HTR-8/SVneo (cell line): ENCODE results near the gene MAD1L1.

Experiments
- DNase-seq: peaks from one replicate; pipeline ENCODE4 v3.0.0; 2011; ENCODE audit warnings: low spot score, mixed read lengths; ENCODE audit not compliant: insufficient read length
- FAIRE-seq: peaks from 2 replicates; lab custom pipeline; 2011; peaks lifted over from hg19 to GRCh38; lab: Jason Lieb, UNC

Gene MAD1L1

DNA sequence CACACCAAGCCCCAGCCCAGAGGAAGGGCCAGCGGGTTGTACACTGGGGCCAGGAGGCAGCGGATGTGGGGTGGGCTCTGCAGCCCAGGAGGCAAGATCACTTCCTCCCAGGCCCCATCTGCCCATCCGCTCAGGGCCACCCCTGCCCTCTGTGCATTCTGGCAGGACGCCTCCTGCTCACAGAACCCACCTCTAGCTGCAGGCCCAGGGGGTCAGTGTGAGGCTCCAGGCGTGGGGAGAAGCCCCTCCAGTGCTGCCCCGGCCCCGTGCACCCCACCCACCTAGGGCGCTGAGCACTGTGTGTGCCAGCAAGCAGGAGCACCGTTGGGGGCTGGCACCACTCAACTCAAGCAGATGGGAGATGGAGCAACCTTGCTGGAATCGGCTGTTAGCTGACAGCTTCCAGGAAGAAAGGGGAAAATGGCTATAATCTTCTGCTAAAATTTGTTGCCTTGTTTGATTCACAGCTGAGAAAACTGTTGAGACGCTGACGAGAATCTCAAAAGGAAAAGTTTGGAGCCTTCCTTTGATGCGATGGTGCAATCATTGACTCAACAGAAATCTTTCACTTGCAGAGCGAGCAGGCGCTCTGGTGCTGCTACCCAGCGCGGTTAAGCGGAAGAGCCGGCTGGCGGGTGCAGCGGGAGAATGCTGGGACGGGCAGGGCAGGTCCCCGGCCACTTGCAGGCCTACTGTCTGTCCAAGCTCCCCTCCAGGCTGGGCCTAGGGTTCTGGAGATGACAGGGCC lies 286.5 kb downstream of the MAD1L1 start:
- no peak for FAIRE-seq
- DNase-seq, result no peak

DNA sequence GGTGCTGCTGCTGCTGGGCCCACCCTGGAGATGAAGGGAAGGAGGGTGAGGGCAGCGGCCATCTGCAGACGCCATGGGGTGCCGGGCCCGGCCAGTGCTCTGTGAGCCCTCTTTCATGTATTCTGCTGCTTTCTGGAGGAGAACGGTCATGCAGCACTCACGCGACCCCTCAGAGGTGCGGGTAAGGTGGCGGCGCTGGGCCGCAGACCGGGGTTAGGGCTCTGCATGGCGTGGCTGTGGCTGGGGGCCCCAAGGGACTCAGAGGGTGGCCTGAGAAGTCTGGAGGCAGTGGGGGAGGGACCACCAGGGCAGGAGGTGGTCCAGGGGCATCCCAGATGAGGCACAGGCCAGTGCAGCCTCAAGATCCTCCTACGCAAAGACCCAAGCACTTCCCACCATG lies 287.2 kb downstream of the MAD1L1 start:
- no peak for DNase-seq
- no peak for FAIRE-seq

GRCh38 chr7:1944619-1945210 lies 288.0 kb downstream of the MAD1L1 start:
- no peak for FAIRE-seq
- DNase-seq, result no peak

DNA sequence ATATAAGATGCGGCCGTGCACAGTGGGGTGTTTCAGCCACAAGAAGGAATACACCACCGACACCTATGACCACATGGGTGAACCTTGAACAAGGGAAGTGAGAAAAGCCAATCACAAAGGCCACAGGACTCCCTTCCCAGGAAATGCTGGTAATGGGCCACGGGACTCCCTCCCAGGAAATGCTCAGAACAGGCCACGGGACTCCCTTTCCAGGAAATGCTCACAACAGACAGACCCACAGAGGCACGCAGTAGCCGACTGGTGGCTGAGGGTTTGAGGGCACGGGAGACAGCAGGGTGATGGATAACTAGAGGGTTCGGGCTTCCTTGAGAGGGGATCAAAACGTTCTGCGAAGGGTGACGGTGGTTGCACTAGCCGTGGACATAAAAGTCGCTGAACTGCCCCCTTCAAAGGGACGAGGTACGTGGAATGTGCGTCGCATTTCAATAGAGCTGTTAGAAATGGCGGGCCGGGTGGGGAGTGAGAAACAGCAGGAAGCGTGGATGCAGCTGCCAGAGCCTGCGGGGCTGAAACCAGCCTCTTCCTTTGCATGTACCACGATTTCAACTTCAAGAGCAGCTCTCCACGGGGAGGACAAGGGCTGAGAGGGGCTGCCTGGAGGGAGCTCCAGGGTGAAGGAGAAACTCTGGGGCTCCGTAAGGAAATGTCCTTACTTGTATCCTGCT lies 288.7 kb downstream of the MAD1L1 start:
- no peak for FAIRE-seq
- DNase-seq, result no peak

GRCh38 chr7:1943326-1943725 lies 289.4 kb downstream of the MAD1L1 start:
- FAIRE-seq, result no peak
- DNase-seq, result no peak

- no peak for FAIRE-seq
- no peak for DNase-seq
Observed at GRCh38 chr7:1942941-1943289, 289.8 kb downstream of the MAD1L1 start.

DNA sequence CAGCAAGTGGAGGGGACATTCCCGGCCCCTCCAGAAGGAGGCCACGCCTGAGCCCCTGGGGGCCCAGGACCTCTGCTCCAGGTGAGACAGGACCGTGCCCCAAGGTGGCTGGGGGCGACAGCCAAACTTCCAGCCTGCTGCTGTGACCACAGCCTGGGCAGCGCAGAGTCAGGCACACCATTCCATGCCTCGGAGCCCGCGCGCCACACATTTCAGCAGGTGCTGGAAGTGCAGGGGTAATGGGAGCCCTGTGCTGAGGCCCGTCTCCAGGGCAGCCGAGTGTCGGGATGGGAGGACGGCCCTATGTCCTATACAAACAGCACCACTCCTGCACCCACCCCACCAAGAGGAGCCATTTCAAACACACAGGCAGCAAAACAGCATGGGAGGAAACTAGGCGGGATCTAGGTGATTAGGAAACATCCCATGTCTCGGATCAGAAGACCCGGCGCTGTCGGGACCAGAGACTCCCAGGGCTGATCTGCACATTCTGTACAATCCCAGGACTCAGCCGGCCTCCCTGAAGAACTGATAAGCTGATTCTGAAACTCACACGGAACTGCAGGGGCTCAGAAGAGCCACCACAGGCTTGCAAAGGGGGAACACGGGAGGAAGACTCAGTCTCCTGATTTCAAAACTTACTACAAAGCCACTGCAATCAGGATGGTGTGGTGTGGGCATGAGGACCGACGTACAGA lies 290.4 kb downstream of the MAD1L1 start:
- no peak for DNase-seq
- FAIRE-seq, result peak; percentile 13

DNA sequence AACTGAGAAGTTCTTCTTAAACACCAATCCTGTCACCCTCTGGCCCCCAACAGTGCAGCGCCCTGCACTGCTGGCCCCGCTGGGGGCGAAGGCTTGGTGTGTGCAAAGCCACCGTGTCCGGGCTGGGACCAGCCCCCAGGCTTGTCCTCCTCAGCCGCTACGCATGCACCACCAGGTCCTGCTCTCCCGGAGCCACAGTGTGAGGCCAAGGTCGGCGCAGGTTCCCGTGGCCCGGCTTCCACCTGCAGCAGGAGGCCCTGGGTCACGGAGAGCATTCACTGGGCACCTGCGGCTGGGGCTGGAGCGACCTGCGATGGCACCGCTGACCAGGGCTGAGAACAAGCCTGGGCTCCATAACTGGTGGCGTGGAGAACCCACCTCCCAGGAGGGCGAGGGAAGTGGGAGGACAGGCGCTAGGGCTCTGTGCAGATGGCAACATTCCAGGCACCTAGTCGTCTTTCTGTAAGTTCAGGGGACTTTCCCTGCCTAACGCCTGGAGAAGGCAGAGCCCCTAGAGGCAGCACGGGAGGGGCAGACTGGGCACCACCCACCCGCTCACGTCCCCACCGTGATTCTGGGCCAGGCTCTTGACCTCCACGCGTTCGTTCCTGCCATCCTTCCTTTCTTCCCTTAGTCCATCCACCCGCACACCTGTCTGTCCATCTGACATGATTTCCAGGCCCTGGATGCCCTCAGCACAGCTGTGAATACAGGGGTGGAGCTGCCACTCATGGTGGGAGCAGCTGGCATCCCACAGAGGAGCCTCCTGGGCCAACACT lies 291.1 kb downstream of the MAD1L1 start:
- FAIRE-seq (no peak), DNase-seq (no peak)

- no peak for FAIRE-seq
- DNase-seq, result no peak
Observed at GRCh38 chr7:1940863-1941262, 291.9 kb downstream of the MAD1L1 start.

- DNase-seq (no peak), FAIRE-seq (no peak)
Observed at GRCh38 chr7:1940402-1940786, 292.4 kb downstream of the MAD1L1 start.

GRCh38 chr7:1939434-1940401 lies 293.0 kb downstream of the MAD1L1 start:
- DNase-seq (no peak), FAIRE-seq (peak; percentile 28)

GRCh38 chr7:1938788-1939433 lies 293.8 kb downstream of the MAD1L1 start:
- DNase-seq (no peak), FAIRE-seq (peak; percentile 20)

DNA sequence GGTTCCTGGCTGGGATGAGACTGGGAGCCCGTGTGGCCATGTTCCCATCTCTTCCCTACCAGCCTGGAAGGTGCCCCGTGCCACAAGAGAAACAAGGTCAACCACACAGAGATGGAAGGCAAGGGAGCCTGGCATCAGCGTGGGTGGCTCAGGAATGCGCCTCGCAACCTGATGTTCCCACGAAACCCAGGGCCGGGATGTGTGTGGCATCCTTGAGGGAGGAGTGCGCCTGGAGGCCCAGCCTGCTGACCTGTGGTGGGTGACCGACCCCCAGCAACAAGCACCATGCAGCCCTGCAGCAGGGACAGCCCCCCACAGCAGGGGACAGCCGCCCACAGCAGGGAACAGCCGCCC lies 295.5 kb downstream of the MAD1L1 start:
- peak; percentile 51 for FAIRE-seq
- no peak for DNase-seq

GRCh38 chr7:1936531-1937251 lies 296.1 kb downstream of the MAD1L1 start:
- no peak for DNase-seq
- peak; percentile 28 for FAIRE-seq

- DNase-seq (no peak), FAIRE-seq (no peak)
Observed at GRCh38 chr7:1936006-1936310, 296.8 kb downstream of the MAD1L1 start.

GRCh38 chr7:1935176-1936005 lies 297.4 kb downstream of the MAD1L1 start:
- DNase-seq, result no peak
- FAIRE-seq, result peak; percentile 26

DNA sequence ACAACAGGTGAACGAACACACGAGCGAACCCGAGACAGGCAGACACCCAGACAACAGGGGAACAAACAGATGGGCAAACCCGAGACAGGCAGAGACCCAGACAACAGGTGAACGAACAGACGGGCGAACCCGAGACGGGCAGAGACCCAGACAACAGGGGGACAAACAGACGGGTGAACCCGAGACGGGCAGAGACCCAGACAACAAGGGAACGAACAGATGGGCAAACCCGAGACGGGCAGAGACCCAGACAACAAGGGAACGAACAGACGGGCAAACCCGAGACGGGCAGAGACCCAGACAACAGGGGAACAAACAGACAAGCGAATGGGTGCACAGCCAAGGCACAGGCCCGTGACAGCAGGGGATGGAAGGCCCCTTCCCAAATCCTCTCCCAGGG lies 298.0 kb downstream of the MAD1L1 start:
- FAIRE-seq, result peak; percentile 44
- no peak for DNase-seq
